ENCODE data around the gene FAM162A. TPM values are rescaled to one million over a fixed set of nuclear protein-coding genes. Genes with fewer than 3 reads are reported as not detected.

FAM162A gene
- polyA plus RNA-seq, 1 donor from 2014 or later = 16.2 TPM

DNA sequence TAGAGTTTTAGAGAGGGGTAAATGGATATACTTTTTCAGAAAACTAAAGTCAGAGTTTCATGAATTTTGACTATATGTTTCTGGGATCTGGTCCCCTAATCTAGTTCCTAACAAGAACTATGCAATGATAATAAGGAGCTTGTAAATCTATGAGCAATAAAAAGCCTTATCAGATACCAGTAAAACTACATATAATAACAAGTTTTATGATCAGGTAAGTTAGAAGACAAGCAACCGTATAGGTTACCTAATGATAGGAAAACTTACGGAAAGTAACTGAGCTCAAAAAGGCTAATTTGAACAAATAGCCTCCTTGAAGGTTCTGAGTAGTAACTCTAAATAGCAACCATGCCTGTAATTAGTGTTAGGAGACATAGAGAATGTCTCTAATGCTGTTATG, 22.0 kb upstream of the FAM162A start:
- Histone ChIP-seq H3K27ac (ENCODE audit: low read length) (no peak overlapping the region), H3K36me3 (ENCODE audit: insufficient read depth, low read length) (no peaks in the 10 kb centered on the region), H3K4me2 (ENCODE audit: low read length) (no peak overlapping the region), H4K20me1 (ENCODE audit: insufficient read depth) (no peaks in the 10 kb centered on the region), H2AFZ (ENCODE audit: low read depth, low read length) (no peak overlapping the region), H3K4me3 (ENCODE audit: low read length) (no peak overlapping the region), H3K9me3 (ENCODE audit: low read length) (no peaks in the 10 kb centered on the region), H3K9ac (ENCODE audit: low read length) (no peak overlapping the region), H3F3A (ENCODE audit: insufficient read depth, low read length, poor library complexity, severe bottlenecking) (no peaks in the 10 kb centered on the region), H3K27me3 (ENCODE audit: insufficient read depth, low read depth, low read length) (no peaks in the 10 kb centered on the region), H3K79me2 (replicated peaks; ENCODE audit: insufficient read depth, low read length) (no peaks in the 10 kb centered on the region), H3K9me2 (ENCODE audit: insufficient read depth, low read length) (no peaks in the 10 kb centered on the region)
- TF ChIP-seq, protein P1, sequence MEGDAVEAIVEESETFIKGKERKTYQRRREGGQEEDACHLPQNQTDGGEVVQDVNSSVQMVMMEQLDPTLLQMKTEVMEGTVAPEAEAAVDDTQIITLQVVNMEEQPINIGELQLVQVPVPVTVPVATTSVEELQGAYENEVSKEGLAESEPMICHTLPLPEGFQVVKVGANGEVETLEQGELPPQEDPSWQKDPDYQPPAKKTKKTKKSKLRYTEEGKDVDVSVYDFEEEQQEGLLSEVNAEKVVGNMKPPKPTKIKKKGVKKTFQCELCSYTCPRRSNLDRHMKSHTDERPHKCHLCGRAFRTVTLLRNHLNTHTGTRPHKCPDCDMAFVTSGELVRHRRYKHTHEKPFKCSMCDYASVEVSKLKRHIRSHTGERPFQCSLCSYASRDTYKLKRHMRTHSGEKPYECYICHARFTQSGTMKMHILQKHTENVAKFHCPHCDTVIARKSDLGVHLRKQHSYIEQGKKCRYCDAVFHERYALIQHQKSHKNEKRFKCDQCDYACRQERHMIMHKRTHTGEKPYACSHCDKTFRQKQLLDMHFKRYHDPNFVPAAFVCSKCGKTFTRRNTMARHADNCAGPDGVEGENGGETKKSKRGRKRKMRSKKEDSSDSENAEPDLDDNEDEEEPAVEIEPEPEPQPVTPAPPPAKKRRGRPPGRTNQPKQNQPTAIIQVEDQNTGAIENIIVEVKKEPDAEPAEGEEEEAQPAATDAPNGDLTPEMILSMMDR (IDR thresholded peaks at IDR 0.05; ENCODE audit: poor library complexity, severe bottlenecking) = no peak
- no peak for TF ChIP-seq SMC3 (conservative IDR thresholded peaks at IDR 0.05; ENCODE audit: poor library complexity)
- no peak for TF ChIP-seq POLR2AphosphoS5 (IDR thresholded peaks at IDR 0.05)
- TF ChIP-seq EP300 (conservative IDR thresholded peaks at IDR 0.05; ENCODE audit: poor library complexity, severe bottlenecking) = no peak
- no peak for TF ChIP-seq REST (IDR thresholded peaks at IDR 0.05; ENCODE audit: borderline replicate concordance)
- TF ChIP-seq RAD21 (conservative IDR thresholded peaks at IDR 0.05) = no peak
- TF ChIP-seq EZH2 (IDR thresholded peaks at IDR 0.05; ENCODE audit: borderline replicate concordance, insufficient read depth, low read length, poor library complexity, severe bottlenecking) = no peak
- TF ChIP-seq MXI1 (conservative IDR thresholded peaks at IDR 0.05; ENCODE audit: poor library complexity, severe bottlenecking) = no peak
- TF ChIP-seq TAF1 (IDR thresholded peaks at IDR 0.05; ENCODE audit: low read depth) = no peak

GRCh38 chr3:122364490-122364889, 19.5 kb upstream of the FAM162A start:
- H3F3A ChIP-seq (ENCODE audit: insufficient read depth, low read length, poor library complexity, severe bottlenecking) = no peaks in the 10 kb centered on the region
- no peak overlapping the region for H3K4me2 ChIP-seq (ENCODE audit: low read length)
- H3K4me3 ChIP-seq (ENCODE audit: low read length) = no peak overlapping the region
- H4K20me1 ChIP-seq (ENCODE audit: insufficient read depth) = no peaks in the 10 kb centered on the region
- no peaks in the 10 kb centered on the region for H3K9me2 ChIP-seq (ENCODE audit: insufficient read depth, low read length)
- no peaks in the 10 kb centered on the region for H3K36me3 ChIP-seq (ENCODE audit: insufficient read depth, low read length)
- no peak for TF ChIP-seq SMC3 (conservative IDR thresholded peaks at IDR 0.05; ENCODE audit: poor library complexity)
- TF ChIP-seq POLR2AphosphoS5 (IDR thresholded peaks at IDR 0.05) = no peak
- TF ChIP-seq REST (IDR thresholded peaks at IDR 0.05; ENCODE audit: borderline replicate concordance) = no peak
- no peak for TF ChIP-seq EP300 (conservative IDR thresholded peaks at IDR 0.05; ENCODE audit: poor library complexity, severe bottlenecking)
- TF ChIP-seq, protein P1 (IDR thresholded peaks at IDR 0.05; ENCODE audit: poor library complexity, severe bottlenecking) = no peak
- no peak for TF ChIP-seq RAD21 (conservative IDR thresholded peaks at IDR 0.05)
- TF ChIP-seq TAF1 (IDR thresholded peaks at IDR 0.05; ENCODE audit: low read depth) = no peak
- no peak for TF ChIP-seq EZH2 (IDR thresholded peaks at IDR 0.05; ENCODE audit: borderline replicate concordance, insufficient read depth, low read length, poor library complexity, severe bottlenecking)
- no peak for TF ChIP-seq MXI1 (conservative IDR thresholded peaks at IDR 0.05; ENCODE audit: poor library complexity, severe bottlenecking)
- H3K27me3 ChIP-seq (ENCODE audit: insufficient read depth, low read depth, low read length) = no peaks in the 10 kb centered on the region
- no peak overlapping the region for H3K27ac ChIP-seq (ENCODE audit: low read length)
- no peak overlapping the region for H2AFZ ChIP-seq (ENCODE audit: low read depth, low read length)
- no peak overlapping the region for H3K9ac ChIP-seq (ENCODE audit: low read length)
- H3K9me3 ChIP-seq (ENCODE audit: low read length) = no peaks in the 10 kb centered on the region
- H3K79me2 ChIP-seq (replicated peaks; ENCODE audit: insufficient read depth, low read length) = no peaks in the 10 kb centered on the region

Measured in neural cell (in vitro differentiated cells).